GM23248 (cell line): ENCODE measurements around the gene ZNF598. TPM values are rescaled to one million over a fixed set of nuclear protein-coding genes. Genes with fewer than 3 reads are reported as not detected.
A peak's percentile ranks its signal among the peaks of the same experiment; 100 is the strongest.

Experiments
- DNase-seq: peaks from one replicate; pipeline ENCODE4 v3.0.0-alpha.2; 2015
- H2AFZ ChIP-seq: fragments of 200-600 bp; sonication (generic); 2 replicates; pipeline ENCODE4 v1.6.1; 2016; ENCODE audit warnings: antibody characterized with exemption
- H3F3A ChIP-seq: fragments of 200-600 bp; sonication (generic); 2 replicates; pipeline ENCODE4 v1.6.1; 2016; ENCODE audit warnings: mild to moderate bottlenecking, antibody characterized with exemption, mixed run types; ENCODE audit not compliant: insufficient read depth
- H3K27ac ChIP-seq: fragments of 200-600 bp; sonication (generic); 2 replicates; pipeline ENCODE4 v1.5.1; 2016; ENCODE audit warnings: mild to moderate bottlenecking
- H3K27me3 ChIP-seq: fragments of 200-600 bp; sonication (generic); replicated peaks from 2 replicates; pipeline ENCODE4 v1.6.1; 2016; ENCODE audit warnings: mild to moderate bottlenecking; ENCODE audit not compliant: insufficient read depth
- H3K36me3 ChIP-seq: fragments of 200-600 bp; sonication (generic); 2 replicates; pipeline ENCODE4 v1.6.1; 2016; ENCODE audit warnings: low read depth, mild to moderate bottlenecking
- H3K4me1 ChIP-seq: fragments of 200-600 bp; sonication (generic); 2 replicates; pipeline ENCODE4 v1.6.1; 2016; ENCODE audit warnings: mild to moderate bottlenecking; ENCODE audit not compliant: insufficient read depth
- H3K4me2 ChIP-seq: fragments of 200-600 bp; sonication (generic); one replicate; pipeline ENCODE4 v1.6.1; 2016; ENCODE audit warnings: mild to moderate bottlenecking; ENCODE audit not compliant: unreplicated experiment
- H3K4me3 ChIP-seq: fragments of 200-600 bp; sonication (generic); 2 replicates; pipeline ENCODE4 v1.5.1; 2016; ENCODE audit warnings: mild to moderate bottlenecking
- H3K79me2 ChIP-seq: fragments of 200-600 bp; sonication (generic); 2 replicates; pipeline ENCODE4 v1.6.1; 2016; ENCODE audit warnings: mild to moderate bottlenecking; ENCODE audit not compliant: insufficient read depth
- H3K9ac ChIP-seq: fragments of 200-600 bp; sonication (generic); 2 replicates; pipeline ENCODE4 v1.6.1; 2016; ENCODE audit warnings: mild to moderate bottlenecking
- H3K9me2 ChIP-seq: fragments of 200-600 bp; sonication (generic); 2 replicates; pipeline ENCODE4 v1.6.1; 2016; ENCODE audit warnings: mixed run types, mild to moderate bottlenecking, moderate library complexity; ENCODE audit not compliant: insufficient read depth
- H3K9me3 ChIP-seq: fragments of 200-600 bp; sonication (generic); one replicate; pipeline ENCODE4 v1.6.1; 2017; ENCODE audit warnings: low read depth
- H4K20me1 ChIP-seq: fragments of 200-600 bp; sonication (generic); 2 replicates; pipeline ENCODE4 v1.6.0; 2016; ENCODE audit not compliant: insufficient read depth
- EZH2 ChIP-seq: fragments of 200-600 bp; sonication (generic); IDR thresholded peaks from 2 replicates; pipeline ENCODE4 v1.6.1; 2018; ENCODE audit warnings: antibody characterized with exemption, mild to moderate bottlenecking; ENCODE audit not compliant: insufficient read depth, poor library complexity, severe bottlenecking
- EZH2phosphoT487 ChIP-seq: fragments of 200-600 bp; sonication (generic); IDR thresholded peaks from 2 replicates; pipeline ENCODE4 v1.6.1; 2018; ENCODE audit warnings: antibody characterized with exemption, moderate library complexity, mild to moderate bottlenecking, low read depth; ENCODE audit not compliant: insufficient read depth
- WGBS, 2 experiments: methylation state at CpG; one replicate each; pipeline ENCODE4 v1.1.6; 2015 to 2017; ENCODE audit warnings: low lambda C conversion rate in 2 of 2, low coverage in 1 of 2; ENCODE audit errors: missing lambda C conversion rate in 2 of 2; 5-methylcytosine and 5-hydroxymethylcytosine counted together
- in situ Hi-C: fragments of 300-500 bp; cut with MboI; formaldehyde crosslinking; loops from 2 replicates; pipeline ENCODE4 v1.15.0; 2020
- polyA plus RNA-seq: library from polyadenylated mRNA; unstranded; fragments of >200 nt; fragmentation: Nextera tagmentation; extraction: Ambion mirVana; gene quantifications from 2 replicates; pipeline ENCODE4 v1.2.1, GENCODE V29; 2016
- total RNA-seq: library from RNA; depleted of rRNA; stranded (reverse); fragments of >200 nt; shearing (Covaris generic); gene quantifications from 2 replicates; pipeline ENCODE4 v1.2.3, GENCODE V29; 2014

The ZNF598 gene
- total and polyA plus RNA-seq, 2 experiments from 2014 or later = 12.2 to 21.2 TPM

DNA sequence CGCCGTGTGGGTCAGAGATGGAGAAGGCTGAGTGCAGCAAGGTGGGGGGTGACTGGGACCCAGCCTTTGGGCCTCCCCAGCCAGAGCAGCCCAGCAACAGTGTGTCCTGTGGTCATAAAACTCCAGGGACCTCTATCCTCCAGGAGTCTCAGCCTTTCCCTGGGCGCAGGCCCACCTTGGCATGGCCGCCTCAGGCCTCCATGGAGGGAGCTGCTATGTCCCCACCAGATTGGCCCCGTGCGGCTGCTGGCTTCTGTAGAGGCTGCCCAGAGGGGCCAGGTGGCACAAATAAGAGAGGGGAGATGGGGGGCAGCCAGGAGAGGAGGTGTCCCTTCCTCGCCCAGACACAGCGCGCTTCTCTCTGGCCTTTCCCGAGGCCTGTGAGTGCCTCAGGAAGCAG is 22.4 kb downstream of the ZNF598 start:
- DNase-seq = no peak
- no peaks in the 10 kb centered on the region for H3K9me3 ChIP-seq
- H3K4me2 ChIP-seq = no peak overlapping the region
- no peak overlapping the region for H3K4me3 ChIP-seq
- in situ Hi-C loops = no loop called here
- no peak overlapping the region for H3K27ac ChIP-seq
- no peak overlapping the region for H3K9ac ChIP-seq
- TF ChIP-seq EZH2 (no peak), EZH2phosphoT487 (no peak)
- H4K20me1 ChIP-seq = no peaks in the 10 kb centered on the region
- peaks cover 21% of the 10 kb centered on the region; the same call in 1 of the 2 replicates for H3K27me3 ChIP-seq
- no peaks in the 10 kb centered on the region for H3K4me1 ChIP-seq
- H3K9me2 ChIP-seq = no peaks in the 10 kb centered on the region
- H3K36me3 ChIP-seq = no peaks in the 10 kb centered on the region
- peaks cover 9% of the 10 kb centered on the region for H3F3A ChIP-seq
- peaks cover 9% of the 10 kb centered on the region; the same call in 1 of the 2 replicates for H3K79me2 ChIP-seq
- WGBS, 2 experiments = 95 to 98% methylated on average over 9 to 10 of the region's 10 CpGs
- H2AFZ ChIP-seq = no peak overlapping the region

DNA sequence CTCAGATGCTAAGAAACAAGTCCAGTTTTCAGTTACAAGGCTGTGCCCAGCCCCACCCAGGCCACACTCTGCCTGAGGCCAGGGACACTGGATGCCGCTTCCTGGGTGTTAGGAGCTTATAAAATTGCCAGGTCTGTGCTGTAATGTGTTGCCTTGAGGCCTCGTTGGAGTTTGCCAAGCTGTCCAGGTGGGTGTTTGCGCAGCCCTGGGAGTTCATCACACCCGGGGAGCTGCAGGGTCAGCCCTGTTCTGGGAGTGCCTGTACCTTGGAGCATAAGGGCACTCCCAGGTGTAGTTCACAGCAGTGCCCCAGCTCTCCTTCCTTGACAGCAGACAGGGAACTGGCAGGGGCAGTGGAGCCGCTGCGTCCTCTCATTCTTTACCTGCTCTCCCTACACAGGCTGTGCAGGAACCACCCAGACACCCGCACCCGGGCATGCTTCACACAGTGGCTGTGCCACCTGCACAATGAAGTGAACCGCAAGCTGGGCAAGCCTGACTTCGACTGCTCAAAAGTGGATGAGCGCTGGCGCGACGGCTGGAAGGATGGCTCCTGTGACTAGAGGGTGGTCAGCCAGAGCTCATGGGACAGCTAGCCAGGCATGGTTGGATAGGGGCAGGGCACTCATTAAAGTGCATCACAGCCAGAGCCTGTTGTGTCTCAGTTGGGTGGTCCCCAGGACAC is 24.0 kb downstream of the ZNF598 start:
- no peaks in the 10 kb centered on the region for H3K36me3 ChIP-seq
- no peaks in the 10 kb centered on the region for H3K4me1 ChIP-seq
- H3K9me3 ChIP-seq = no peaks in the 10 kb centered on the region
- H2AFZ ChIP-seq = no peak overlapping the region
- H4K20me1 ChIP-seq = no peaks in the 10 kb centered on the region
- no peak for DNase-seq
- no peak for TF ChIP-seq EZH2phosphoT487
- no peak for TF ChIP-seq EZH2
- H3K9ac ChIP-seq = peak overlapping the region; percentile 82; the same call in 1 of the 2 replicates
- in situ Hi-C loops = no loop called here
- H3K27me3 ChIP-seq = peaks cover 24% of the 10 kb centered on the region
- peaks cover 9% of the 10 kb centered on the region for H3F3A ChIP-seq
- 92 to 94% methylated on average over 14 of the region's 14 CpGs for WGBS, 2 experiments
- H3K27ac ChIP-seq = no peak overlapping the region
- no peak overlapping the region; the same call in 1 of the 2 replicates for H3K4me3 ChIP-seq
- no peaks in the 10 kb centered on the region for H3K9me2 ChIP-seq
- H3K79me2 ChIP-seq = peaks cover 9% of the 10 kb centered on the region; the same call in 1 of the 2 replicates
- H3K4me2 ChIP-seq = peak overlapping the region; percentile 91

DNA sequence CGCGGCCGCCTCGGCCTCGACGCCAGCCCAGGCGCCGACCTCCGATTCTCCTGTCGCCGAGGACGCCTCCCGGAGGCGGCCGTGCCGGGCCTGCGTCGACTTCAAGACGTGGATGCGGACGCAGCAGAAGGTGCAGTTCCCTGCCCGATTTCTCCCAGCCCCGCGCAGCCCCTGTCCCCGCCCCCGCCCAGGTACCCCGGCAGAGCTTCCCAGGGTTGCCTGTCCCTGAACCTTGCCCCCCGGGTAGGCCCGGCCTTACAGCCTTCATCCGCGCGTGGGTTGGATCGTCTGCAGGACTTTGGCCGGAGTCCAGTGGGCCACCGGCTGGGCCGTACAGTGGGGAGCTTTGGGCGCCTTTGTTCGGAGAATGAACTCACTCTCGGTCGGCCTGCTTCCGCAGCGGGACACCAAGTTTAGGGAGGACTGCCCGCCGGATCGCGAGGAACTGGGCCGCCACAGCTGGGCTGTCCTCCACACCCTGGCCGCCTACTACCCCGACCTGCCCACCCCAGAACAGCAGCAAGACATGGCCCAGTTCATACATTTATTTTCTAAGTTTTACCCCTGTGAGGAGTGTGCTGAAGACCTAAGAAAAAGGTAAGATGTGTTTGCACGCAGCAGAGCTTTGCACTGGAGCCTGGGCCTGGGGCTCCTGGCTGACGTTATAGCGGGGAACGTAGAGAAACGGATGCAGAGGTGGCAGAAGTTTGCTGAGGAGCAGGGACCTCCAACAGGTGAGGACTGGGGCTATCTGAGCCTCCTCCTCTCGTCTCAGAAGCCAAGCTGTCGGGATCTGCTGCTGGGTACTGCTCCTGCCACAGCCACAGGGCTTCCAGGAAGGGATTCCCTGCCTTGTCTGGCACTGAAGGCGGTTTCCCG is 25.0 kb downstream of the ZNF598 start:
- H3K79me2 ChIP-seq = peaks cover 9% of the 10 kb centered on the region; the same call in 1 of the 2 replicates
- no peak overlapping the region for H3K27ac ChIP-seq
- H3K36me3 ChIP-seq = no peaks in the 10 kb centered on the region
- DNase-seq = peak; percentile 68
- H3K4me1 ChIP-seq = no peaks in the 10 kb centered on the region
- peak overlapping the region; percentile 86 for H3K4me3 ChIP-seq
- H3F3A ChIP-seq = peaks cover 9% of the 10 kb centered on the region
- in situ Hi-C loops = no loop called here
- peak overlapping the region; percentile 63 for H2AFZ ChIP-seq
- peaks cover 30% of the 10 kb centered on the region for H3K27me3 ChIP-seq
- TF ChIP-seq EZH2phosphoT487 (no peak), EZH2 (no peak)
- H4K20me1 ChIP-seq = no peaks in the 10 kb centered on the region
- peak overlapping the region; percentile 82 for H3K9ac ChIP-seq
- H3K9me3 ChIP-seq = no peaks in the 10 kb centered on the region
- H3K4me2 ChIP-seq = peak overlapping the region; percentile 91
- 15% methylated on average over 37 to 38 of the region's 58 CpGs for WGBS, 2 experiments
- no peaks in the 10 kb centered on the region for H3K9me2 ChIP-seq

DNA sequence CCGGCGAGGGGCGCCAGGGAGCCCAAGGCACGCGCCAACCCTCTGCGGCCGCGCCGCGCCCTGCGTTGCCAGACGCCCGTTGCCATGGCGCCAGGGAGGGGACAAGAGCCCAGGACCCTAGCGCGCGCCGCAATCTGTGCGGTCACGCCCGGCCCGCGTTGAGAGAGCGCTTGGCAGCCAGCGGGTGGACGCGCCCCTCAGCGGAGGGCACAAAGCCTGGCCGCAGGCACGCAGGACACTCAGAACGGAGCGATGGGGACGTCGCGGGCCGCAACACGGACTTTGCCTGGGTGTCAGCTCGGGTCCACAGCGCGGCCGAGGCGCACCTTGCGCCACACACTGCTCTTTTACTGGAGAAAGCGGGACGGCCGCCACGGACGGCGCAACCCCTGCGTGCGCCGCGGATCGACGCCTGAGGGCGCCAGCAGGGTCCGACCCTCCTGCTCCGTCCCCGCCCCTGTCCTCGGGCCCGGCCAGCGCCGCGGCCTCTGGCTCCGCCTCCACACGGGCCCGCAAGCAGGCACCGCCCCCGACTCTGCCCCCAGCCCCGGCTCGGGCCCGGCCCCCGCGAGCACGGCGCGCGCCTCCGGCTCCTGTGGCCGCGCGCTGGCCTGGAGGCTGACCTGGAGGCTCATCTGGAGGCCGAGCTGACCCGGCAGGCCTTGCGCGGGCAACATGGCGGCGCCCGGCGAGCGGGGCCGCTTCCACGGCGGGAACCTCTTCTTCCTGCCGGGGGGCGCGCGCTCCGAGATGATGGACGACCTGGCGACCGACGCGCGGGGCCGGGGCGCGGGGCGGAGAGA is 25.9 kb downstream of the ZNF598 start, which contains the start of gene GFER:
GFER (plus strand) TSS at position 650 of the 803 bp plus-strand sequence; CDS start at position 676, 26 bp downstream.
- in situ Hi-C loops = no loop called here
- H4K20me1 ChIP-seq = no peaks in the 10 kb centered on the region
- peak within 1 kb of the TSS; percentile 82 for H3K9ac ChIP-seq
- peak within 1 kb of the TSS; percentile 63 for H2AFZ ChIP-seq
- WGBS, 2 experiments = 0 to 1% methylated on average over 54 to 62 of the region's 109 CpGs
- peak within 1 kb of the TSS; percentile 91 for H3K4me2 ChIP-seq
- H3F3A ChIP-seq = peaks cover 9% of the 10 kb centered on the region
- H3K79me2 ChIP-seq = peaks cover 9% of the 10 kb centered on the region; the same call in 1 of the 2 replicates
- peaks cover 24% of the 10 kb centered on the region for H3K27me3 ChIP-seq
- no peaks in the 10 kb centered on the region for H3K36me3 ChIP-seq
- DNase-seq = peak; percentile 95
- no peaks in the 10 kb centered on the region for H3K9me3 ChIP-seq
- H3K27ac ChIP-seq = no peak within 1 kb of the TSS
- peak within 1 kb of the TSS; percentile 86 for H3K4me3 ChIP-seq
- H3K4me1 ChIP-seq = no peaks in the 10 kb centered on the region
- TF ChIP-seq EZH2phosphoT487 (no peak), EZH2 (no peak)
- H3K9me2 ChIP-seq = no peaks in the 10 kb centered on the region
